Measurements from ENCODE around the gene ZNF385A.

The ZNF385A gene

GRCh38 chr12:54379398-54380201 lies 4.9 kb downstream of the ZNF385A start:
- peak; percentile 94 for DNase-seq (ENCODE audit: extremely low spot score)
- TF ChIP-seq ZNF384 (IDR thresholded peaks at IDR 0.05) (no peak), CTBP1 (IDR thresholded peaks at IDR 0.05; ENCODE audit: borderline replicate concordance) (peak; percentile 41; the same call in 1 of the 2 replicates), SUZ12 (IDR thresholded peaks at IDR 0.05) (no peak)
- ChIA-PET CTCF (interaction anchor here (0.6 to 2.7 kb wide), 32 partner anchors 8 to 1616 kb away, joined by 3 to 38 read pairs (median 5); partner anchors contain the start of genes CBX5 and COPZ1), POLR2A (interaction anchor here (0.9 to 2.0 kb wide), 6 partner anchors 8 to 100 kb away, joined by 3 to 14 read pairs (median 4); partner anchors contain the start of genes CBX5 and HNRNPA1)

GRCh38 chr12:54378796-54379397 lies 5.6 kb downstream of the ZNF385A start:
- POLR2A ChIA-PET = interaction anchor here (0.9 to 2.0 kb wide), 4 partner anchors 9 to 99 kb away, joined by 3 to 14 read pairs (median 4); partner anchors contain the start of genes CBX5 and HNRNPA1
- CTCF ChIA-PET = interaction anchor here (0.6 to 2.7 kb wide), 32 partner anchors 8 to 668 kb away, joined by 3 to 38 read pairs (median 5); partner anchors contain the start of genes CBX5 and COPZ1
- DNase-seq (ENCODE audit: extremely low spot score) = peak; percentile 79
- TF ChIP-seq, protein P1, sequence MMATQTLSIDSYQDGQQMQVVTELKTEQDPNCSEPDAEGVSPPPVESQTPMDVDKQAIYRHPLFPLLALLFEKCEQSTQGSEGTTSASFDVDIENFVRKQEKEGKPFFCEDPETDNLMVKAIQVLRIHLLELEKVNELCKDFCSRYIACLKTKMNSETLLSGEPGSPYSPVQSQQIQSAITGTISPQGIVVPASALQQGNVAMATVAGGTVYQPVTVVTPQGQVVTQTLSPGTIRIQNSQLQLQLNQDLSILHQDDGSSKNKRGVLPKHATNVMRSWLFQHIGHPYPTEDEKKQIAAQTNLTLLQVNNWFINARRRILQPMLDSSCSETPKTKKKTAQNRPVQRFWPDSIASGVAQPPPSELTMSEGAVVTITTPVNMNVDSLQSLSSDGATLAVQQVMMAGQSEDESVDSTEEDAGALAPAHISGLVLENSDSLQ (IDR thresholded peaks at IDR 0.05) = no peak
- TF ChIP-seq NFRKB (IDR thresholded peaks at IDR 0.05) = no peak
- TF ChIP-seq FOXA1 (IDR thresholded peaks at IDR 0.05) = no peak
- no peak for TF ChIP-seq ELF4 (IDR thresholded peaks at IDR 0.05)
- no peak for TF ChIP-seq ZNF384 (IDR thresholded peaks at IDR 0.05)
- no peak for TF ChIP-seq SUZ12 (IDR thresholded peaks at IDR 0.05)

DNA sequence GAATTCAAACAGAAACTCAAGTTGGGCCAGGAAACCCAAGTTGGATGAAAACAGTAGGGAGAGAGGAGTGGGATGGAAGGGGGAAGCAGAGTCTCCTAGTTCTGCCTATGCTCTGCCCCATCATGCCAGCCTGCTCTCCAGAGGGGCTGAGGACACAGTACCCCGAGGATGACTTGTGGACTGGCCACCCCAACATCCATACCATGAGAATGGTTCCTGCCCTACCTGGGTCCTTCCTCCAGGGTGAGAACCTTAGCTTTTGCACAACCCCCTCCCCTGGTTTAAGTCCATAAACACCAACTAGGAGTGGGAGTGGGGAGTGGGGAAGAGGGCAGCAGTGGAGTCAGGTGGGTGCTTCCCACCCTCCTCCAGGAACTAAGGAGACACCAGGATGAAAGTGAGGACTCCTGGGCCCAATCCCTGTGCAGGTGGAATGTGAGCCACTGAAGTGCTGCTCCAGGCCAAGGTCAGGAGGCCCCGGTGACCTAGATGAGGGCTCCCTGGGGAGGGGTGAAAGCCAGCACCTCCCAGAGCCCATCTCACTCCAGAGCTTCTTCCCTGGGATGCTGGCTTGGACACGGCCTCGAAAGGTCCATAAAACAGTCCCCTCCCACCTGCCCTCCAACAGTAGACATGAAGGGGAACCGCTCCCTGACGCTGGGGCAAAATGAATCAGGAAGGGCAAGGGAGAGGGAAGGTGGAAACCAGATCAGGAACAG lies 6.6 kb downstream of the ZNF385A start:
- CTCF ChIA-PET = interaction anchor here (1.8 kb wide), 1 partner anchor 22 kb away, joined by 8 read pairs; no protein-coding TSS in a partner anchor
- TF ChIP-seq NFRKB (IDR thresholded peaks at IDR 0.05) (no peak), BHLHE40 (IDR thresholded peaks at IDR 0.05; ENCODE audit: borderline replicate concordance) (no peak), ARNT (IDR thresholded peaks at IDR 0.05) (no peak), SUZ12 (IDR thresholded peaks at IDR 0.05) (no peak), LEF1 (IDR thresholded peaks at IDR 0.05; ENCODE audit: borderline replicate concordance) (no peak), CTBP1 (IDR thresholded peaks at IDR 0.05; ENCODE audit: borderline replicate concordance) (no peak)
- POLR2A ChIA-PET = interaction anchor here (1.1 kb wide), 1 partner anchor 42 kb away, joined by 3 read pairs; no protein-coding TSS in a partner anchor
- no peak for DNase-seq (ENCODE audit: extremely low spot score)

DNA sequence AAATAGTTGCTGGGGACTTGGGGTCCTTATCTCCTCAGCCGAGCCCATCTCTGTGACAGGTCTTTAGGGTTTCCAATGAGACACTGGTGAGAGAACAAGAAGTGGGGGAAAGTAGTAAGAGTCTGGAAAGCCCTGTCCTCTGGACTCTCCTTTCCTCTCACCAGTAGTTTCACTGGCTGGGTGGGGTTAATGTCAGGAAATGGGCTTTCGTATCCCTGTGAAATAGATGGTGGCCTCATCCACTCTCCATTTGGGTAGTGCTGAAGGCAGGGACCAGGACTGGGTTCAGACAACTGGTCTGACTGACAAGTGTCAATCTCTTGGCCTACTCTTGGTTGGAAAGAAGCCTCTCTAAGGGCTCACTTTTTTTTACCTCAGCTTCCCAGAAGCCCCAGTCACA lies 7.5 kb downstream of the ZNF385A start:
- DNase-seq (ENCODE audit: extremely low spot score) = no peak
- ChIA-PET CTCF (no interaction called here), POLR2A (no interaction called here)
- TF ChIP-seq LEF1 (IDR thresholded peaks at IDR 0.05; ENCODE audit: borderline replicate concordance) (no peak), ZNF384 (IDR thresholded peaks at IDR 0.05) (no peak), FOXK2 (IDR thresholded peaks at IDR 0.05) (no peak), SP1 (IDR thresholded peaks at IDR 0.05) (no peak), FOXA1 (IDR thresholded peaks at IDR 0.05) (no peak), ELF4 (IDR thresholded peaks at IDR 0.05) (no peak), SUZ12 (IDR thresholded peaks at IDR 0.05) (no peak), TARDBP (IDR thresholded peaks at IDR 0.05) (no peak), FOXM1 (IDR thresholded peaks at IDR 0.05; ENCODE audit: borderline replicate concordance) (no peak), CTBP1 (IDR thresholded peaks at IDR 0.05; ENCODE audit: borderline replicate concordance) (no peak)
- TF ChIP-seq, protein P1 (IDR thresholded peaks at IDR 0.05) = no peak

DNA sequence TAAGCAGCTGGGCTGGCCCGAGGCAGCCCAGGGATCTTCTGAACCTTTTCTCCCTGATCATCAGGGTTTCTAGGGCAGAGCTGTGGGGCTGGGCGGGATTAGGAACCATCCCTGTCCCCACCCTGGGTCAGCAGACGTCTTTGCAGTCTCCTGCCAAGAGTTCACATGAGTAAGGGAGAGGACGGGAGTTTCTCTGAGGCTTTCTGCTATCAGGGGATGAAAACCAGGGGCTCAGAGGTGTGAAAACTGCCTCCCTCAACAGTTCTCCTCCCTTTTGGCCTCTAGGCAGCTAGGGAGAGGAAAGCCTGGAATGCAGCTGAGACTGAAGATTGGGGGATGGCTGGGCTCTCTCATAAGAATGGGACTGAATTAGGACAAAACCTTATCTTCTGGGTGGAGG lies 7.9 kb downstream of the ZNF385A start:
- ChIA-PET CTCF (no interaction called here), POLR2A (no interaction called here)
- DNase-seq (ENCODE audit: extremely low spot score) = no peak
- no peak for TF ChIP-seq LEF1 (IDR thresholded peaks at IDR 0.05; ENCODE audit: borderline replicate concordance)
- no peak for TF ChIP-seq NFRKB (IDR thresholded peaks at IDR 0.05)
- TF ChIP-seq ELF4 (IDR thresholded peaks at IDR 0.05) = no peak
- TF ChIP-seq, protein P1 (IDR thresholded peaks at IDR 0.05) = no peak
- TF ChIP-seq L3MBTL2 (conservative IDR thresholded peaks at IDR 0.05) = no peak
- TF ChIP-seq FOXM1 (IDR thresholded peaks at IDR 0.05; ENCODE audit: borderline replicate concordance) = no peak
- no peak for TF ChIP-seq BHLHE40 (IDR thresholded peaks at IDR 0.05; ENCODE audit: borderline replicate concordance)
- no peak for TF ChIP-seq FOXA1 (IDR thresholded peaks at IDR 0.05)
- no peak for TF ChIP-seq SP1 (IDR thresholded peaks at IDR 0.05)
- no peak for TF ChIP-seq FOXK2 (IDR thresholded peaks at IDR 0.05)
- TF ChIP-seq SUZ12 (IDR thresholded peaks at IDR 0.05) = no peak

DNA sequence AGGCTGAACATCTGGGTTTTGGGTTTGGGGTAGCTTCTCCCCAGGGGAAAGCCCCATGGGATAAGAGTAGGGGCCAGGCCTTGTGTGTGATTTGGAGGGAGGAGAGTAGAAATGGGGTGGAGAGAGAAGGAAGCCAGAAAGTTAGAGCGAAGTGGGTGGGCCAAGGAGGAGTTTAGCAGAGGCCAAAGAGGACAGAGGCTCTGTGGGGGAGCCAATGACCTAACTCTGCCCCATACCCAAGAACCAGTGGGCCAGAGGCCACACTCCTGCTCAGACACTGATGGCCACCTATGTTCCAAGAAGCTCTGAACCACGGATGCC lies 9.3 kb downstream of the ZNF385A start:
- no peak for DNase-seq (ENCODE audit: extremely low spot score)
- ChIA-PET CTCF (no interaction called here), POLR2A (interaction anchor here (1.8 kb wide), 1 partner anchor 95 kb away, joined by 6 read pairs; the partner anchor contains the start of gene CBX5)
- TF ChIP-seq ZNF384 (IDR thresholded peaks at IDR 0.05) = no peak
- no peak for TF ChIP-seq NFRKB (IDR thresholded peaks at IDR 0.05)
- no peak for TF ChIP-seq HDGF (IDR thresholded peaks at IDR 0.05; ENCODE audit: borderline replicate concordance)
- no peak for TF ChIP-seq CTBP1 (IDR thresholded peaks at IDR 0.05; ENCODE audit: borderline replicate concordance)
- no peak for TF ChIP-seq LEF1 (IDR thresholded peaks at IDR 0.05; ENCODE audit: borderline replicate concordance)
- no peak for TF ChIP-seq FOXK2 (IDR thresholded peaks at IDR 0.05)
- TF ChIP-seq, protein P1 (IDR thresholded peaks at IDR 0.05) = no peak
- TF ChIP-seq TARDBP (IDR thresholded peaks at IDR 0.05) = no peak
- no peak for TF ChIP-seq BHLHE40 (IDR thresholded peaks at IDR 0.05; ENCODE audit: borderline replicate concordance)

Measured in HEK293T (cell line).